Measurements from ENCODE around the gene RECK. TPM values are rescaled to one million over a fixed set of nuclear protein-coding genes. Genes with fewer than 3 reads are reported as not detected.
A peak's percentile ranks its signal among the peaks of the same experiment; 100 is the strongest.

The RECK gene
- total and polyA plus RNA-seq, 3 experiments from 2014 or later: 3.7 to 15.0 (median 4.3) TPM

GRCh38 chr9:36017278-36017677 lies 19.4 kb upstream of the RECK start:
- Mint-ChIP-seq H3K9me3 (no peaks in the 10 kb centered on the region), H3K4me1 (no peaks in the 10 kb centered on the region), H3K36me3 (no peaks in the 10 kb centered on the region), H3K27ac (no peak overlapping the region), H3K27me3 (peaks cover 7 to 12% of the 10 kb centered on the region in 2 donors), H3K4me3 (no peak overlapping the region)
- Histone ChIP-seq H3K9me3 (ENCODE audit: low read length) (no peaks in the 10 kb centered on the region), H3K36me3 (ENCODE audit: insufficient read depth, low read length) (no peaks in the 10 kb centered on the region), H3K4me3 (ENCODE audit: low read length) (no peak overlapping the region), H3K27ac (ENCODE audit: low read depth, low read length) (no peak overlapping the region), H3K27me3 (ENCODE audit: insufficient read depth, low read length, poor library complexity, severe bottlenecking) (no peaks in the 10 kb centered on the region), H3K4me1 (ENCODE audit: insufficient read depth, low read length) (no peaks in the 10 kb centered on the region)
- no peak for DNase-seq
- ChIA-PET CTCF (no interaction called here), POLR2A (no interaction called here)

- Histone ChIP-seq H3K9me3 (ENCODE audit: low read length) (no peaks in the 10 kb centered on the region), H3K27ac (ENCODE audit: low read depth, low read length) (no peak overlapping the region), H3K4me3 (ENCODE audit: low read length) (no peak overlapping the region), H3K27me3 (ENCODE audit: insufficient read depth, low read length, poor library complexity, severe bottlenecking) (no peaks in the 10 kb centered on the region), H3K4me1 (ENCODE audit: insufficient read depth, low read length) (no peaks in the 10 kb centered on the region), H3K36me3 (ENCODE audit: insufficient read depth, low read length) (no peaks in the 10 kb centered on the region)
- Mint-ChIP-seq H3K27ac (no peak overlapping the region), H3K4me3 (no peak overlapping the region), H3K4me1 (no peaks in the 10 kb centered on the region), H3K36me3 (no peaks in the 10 kb centered on the region), H3K27me3 (peaks cover 9 to 12% of the 10 kb centered on the region in 2 donors), H3K9me3 (no peaks in the 10 kb centered on the region)
- ChIA-PET CTCF (interaction anchor here (1.2 kb wide), 1 partner anchor 10 kb away, joined by 8 read pairs; no protein-coding TSS in a partner anchor), POLR2A (no interaction called here)
- DNase-seq: no peak
Measured at GRCh38 chr9:36018129-36018528, 18.6 kb upstream of the RECK start.

- Histone ChIP-seq H3K36me3 (ENCODE audit: insufficient read depth, low read length) (no peaks in the 10 kb centered on the region), H3K9me3 (ENCODE audit: low read length) (no peaks in the 10 kb centered on the region), H3K4me3 (ENCODE audit: low read length) (no peak overlapping the region), H3K27me3 (ENCODE audit: insufficient read depth, low read length, poor library complexity, severe bottlenecking) (no peaks in the 10 kb centered on the region), H3K27ac (ENCODE audit: low read depth, low read length) (no peak overlapping the region), H3K4me1 (ENCODE audit: insufficient read depth, low read length) (no peaks in the 10 kb centered on the region)
- H3K4me3 Mint-ChIP-seq: no peak overlapping the region
- POLR2A ChIA-PET: no interaction called here
- no peak overlapping the region for H3K27ac Mint-ChIP-seq
- CTCF ChIA-PET: interaction anchor here (1.2 kb wide), 1 partner anchor 11 kb away, joined by 8 read pairs; no protein-coding TSS in a partner anchor
- DNase-seq: no peak
- no peaks in the 10 kb centered on the region for H3K4me1 Mint-ChIP-seq
- peaks cover 6 to 16% of the 10 kb centered on the region in 2 donors for H3K27me3 Mint-ChIP-seq
- H3K36me3 Mint-ChIP-seq: no peaks in the 10 kb centered on the region
- no peaks in the 10 kb centered on the region for H3K9me3 Mint-ChIP-seq
Measured at GRCh38 chr9:36018891-36019720, 17.6 kb upstream of the RECK start.

GRCh38 chr9:36021968-36022367 lies 14.7 kb upstream of the RECK start:
- Histone ChIP-seq H3K4me1 (ENCODE audit: insufficient read depth, low read length) (no peaks in the 10 kb centered on the region), H3K27ac (ENCODE audit: low read depth, low read length) (no peak overlapping the region), H3K36me3 (ENCODE audit: insufficient read depth, low read length) (no peaks in the 10 kb centered on the region), H3K4me3 (ENCODE audit: low read length) (no peak overlapping the region), H3K9me3 (ENCODE audit: low read length) (no peaks in the 10 kb centered on the region), H3K27me3 (ENCODE audit: insufficient read depth, low read length, poor library complexity, severe bottlenecking) (no peaks in the 10 kb centered on the region)
- Mint-ChIP-seq H3K4me3 (no peak overlapping the region), H3K27me3 (peaks cover 4 to 16% of the 10 kb centered on the region in 2 donors), H3K27ac (no peak overlapping the region), H3K9me3 (no peaks in the 10 kb centered on the region), H3K4me1 (no peaks in the 10 kb centered on the region), H3K36me3 (no peaks in the 10 kb centered on the region)
- ChIA-PET POLR2A (no interaction called here), CTCF (interaction anchor here (2.7 kb wide), 2 partner anchors 14 to 16 kb away, joined by 12 to 14 read pairs; partner anchors contain the start of gene RECK)
- DNase-seq: no peak

GRCh38 chr9:36023260-36024048 lies 13.3 kb upstream of the RECK start:
- peak overlapping the region in 1 of 8 donors; percentile 41 for H3K27ac Mint-ChIP-seq
- DNase-seq: peak; percentile 30 to 70 (median 41)
- ChIA-PET CTCF (interaction anchor here (0.6 to 2.7 kb wide), 14 partner anchors 9 to 141 kb away, joined by 3 to 14 read pairs (median 6); partner anchors contain the start of gene RECK), POLR2A (no interaction called here)
- Histone ChIP-seq H3K36me3 (ENCODE audit: insufficient read depth, low read length) (no peaks in the 10 kb centered on the region), H3K9me3 (ENCODE audit: low read length) (no peaks in the 10 kb centered on the region), H3K27ac (ENCODE audit: low read depth, low read length) (no peak overlapping the region), H3K27me3 (ENCODE audit: insufficient read depth, low read length, poor library complexity, severe bottlenecking) (no peaks in the 10 kb centered on the region), H3K4me3 (ENCODE audit: low read length) (no peak overlapping the region), H3K4me1 (ENCODE audit: insufficient read depth, low read length) (no peaks in the 10 kb centered on the region)
- peaks cover 4 to 16% of the 10 kb centered on the region in 2 donors for H3K27me3 Mint-ChIP-seq
- no peaks in the 10 kb centered on the region for H3K36me3 Mint-ChIP-seq
- no peak overlapping the region for H3K4me3 Mint-ChIP-seq
- no peaks in the 10 kb centered on the region for H3K9me3 Mint-ChIP-seq
- H3K4me1 Mint-ChIP-seq: no peaks in the 10 kb centered on the region

GRCh38 chr9:36025746-36026145 lies 11.0 kb upstream of the RECK start:
- CTCF ChIA-PET: interaction anchor here (1.1 kb wide), 1 partner anchor 43 kb away, joined by 3 read pairs; no protein-coding TSS in a partner anchor
- H3K27me3 ChIP-seq (ENCODE audit: insufficient read depth, low read length, poor library complexity, severe bottlenecking): no peaks in the 10 kb centered on the region
- no peak overlapping the region for H3K27ac ChIP-seq (ENCODE audit: low read depth, low read length)
- no peaks in the 10 kb centered on the region for H3K9me3 ChIP-seq (ENCODE audit: low read length)
- Mint-ChIP-seq H3K9me3 (no peaks in the 10 kb centered on the region), H3K27me3 (peaks cover 6 to 18% of the 10 kb centered on the region in 2 donors), H3K27ac (no peak overlapping the region), H3K4me3 (no peak overlapping the region), H3K4me1 (no peaks in the 10 kb centered on the region), H3K36me3 (no peaks in the 10 kb centered on the region)
- no peaks in the 10 kb centered on the region for H3K36me3 ChIP-seq (ENCODE audit: insufficient read depth, low read length)
- H3K4me3 ChIP-seq (ENCODE audit: low read length): no peak overlapping the region
- POLR2A ChIA-PET: no interaction called here
- no peak for DNase-seq
- no peaks in the 10 kb centered on the region for H3K4me1 ChIP-seq (ENCODE audit: insufficient read depth, low read length)

- H3K27me3 ChIP-seq (ENCODE audit: insufficient read depth, low read length, poor library complexity, severe bottlenecking): no peaks in the 10 kb centered on the region
- H3K36me3 Mint-ChIP-seq: no peaks in the 10 kb centered on the region
- H3K27ac Mint-ChIP-seq: no peak overlapping the region
- no peaks in the 10 kb centered on the region for H3K4me1 ChIP-seq (ENCODE audit: insufficient read depth, low read length)
- H3K9me3 ChIP-seq (ENCODE audit: low read length): no peaks in the 10 kb centered on the region
- H3K27ac ChIP-seq (ENCODE audit: low read depth, low read length): no peak overlapping the region
- H3K9me3 Mint-ChIP-seq: no peaks in the 10 kb centered on the region
- no peaks in the 10 kb centered on the region for H3K4me1 Mint-ChIP-seq
- H3K36me3 ChIP-seq (ENCODE audit: insufficient read depth, low read length): no peaks in the 10 kb centered on the region
- no peak for DNase-seq
- no peak overlapping the region for H3K4me3 Mint-ChIP-seq
- ChIA-PET POLR2A (interaction anchor here (0.6 kb wide), 1 partner anchor 68 kb away, joined by 4 read pairs; no protein-coding TSS in a partner anchor), CTCF (interaction anchor here (0.9 to 1.9 kb wide), 2 partner anchors 21 to 84 kb away, joined by 3 to 4 read pairs; no protein-coding TSS in a partner anchor)
- H3K4me3 ChIP-seq (ENCODE audit: low read length): no peak overlapping the region
- peaks cover 7 to 24% of the 10 kb centered on the region in 2 donors for H3K27me3 Mint-ChIP-seq
Measured at GRCh38 chr9:36029202-36029601, 7.5 kb upstream of the RECK start.

All from CD8-positive, alpha-beta memory T cell (primary cell).